Kidney epithelial cell (primary cell): ENCODE results near the gene TBL3. TPM values are rescaled to one million over a fixed set of nuclear protein-coding genes. Genes with fewer than 3 reads are reported as not detected.
A peak's percentile ranks its signal among the peaks of the same experiment; 100 is the strongest.
"Not testable (repeated sequence)": the region's sequence is repeated elsewhere in the genome, so short reads cannot be mapped to it uniquely, and the experiment has no call there.

Experiments
- DNase-seq: peaks from one replicate; pipeline ENCODE4 v3.0.0-alpha.2; 2010; ENCODE audit warnings: low read depth
- H3K27me3 ChIP-seq: 2 replicates; pipeline ENCODE4 v1.6.0; 2011; ENCODE audit warnings: low read length; ENCODE audit not compliant: control insufficient read depth, insufficient read depth
- H3K36me3 ChIP-seq: 2 replicates; pipeline ENCODE4 v1.5.1; 2011; ENCODE audit warnings: low read length; ENCODE audit not compliant: control insufficient read depth, insufficient read depth
- H3K4me3 ChIP-seq: 2 replicates; pipeline ENCODE4 v1.5.1; 2011; ENCODE audit warnings: low read depth, mild to moderate bottlenecking, control low read depth, low read length
- CTCF ChIP-seq: IDR thresholded peaks from 2 replicates; pipeline ENCODE4 v1.5.1; 2011; ENCODE audit warnings: mild to moderate bottlenecking, moderate library complexity, low read length, control low read depth, inconsistent platforms; ENCODE audit not compliant: insufficient read depth, poor library complexity, severe bottlenecking
- total RNA-seq: library from RNA; depleted of rRNA; stranded (reverse); fragments of >200 nt; gene quantifications from 2 replicates; pipeline ENCODE4 v1.2.3, GENCODE V29; 2015

Gene TBL3
- total RNA-seq, 1 donor from 2014 or later, result 70.3 TPM

GRCh38 chr16:1938316-1938715 lies 33.5 kb upstream of the TBL3 start:
- no peaks in the 10 kb centered on the region for H3K27me3 ChIP-seq
- no peak overlapping the region for H3K4me3 ChIP-seq
- DNase-seq, result no peak
- peaks cover 2% of the 10 kb centered on the region for H3K36me3 ChIP-seq
- no peak for TF ChIP-seq CTCF

- H3K4me3 ChIP-seq, result no peak overlapping the region
- H3K27me3 ChIP-seq, result no peaks in the 10 kb centered on the region
- DNase-seq, result no peak
- H3K36me3 ChIP-seq, result peaks cover 2% of the 10 kb centered on the region
- no peak for TF ChIP-seq CTCF
These were observed 32.9 kb upstream of the TBL3 start for GRCh38 chr16:1938910-1939309.

- H3K4me3 ChIP-seq, H3K36me3 ChIP-seq, H3K27me3 ChIP-seq, DNase-seq: not testable (repeated sequence)
These were observed 32.0 kb upstream of the TBL3 start for GRCh38 chr16:1939833-1940232.

GRCh38 chr16:1940273-1941161 lies 31.3 kb upstream of the TBL3 start:
- Histone ChIP-seq H3K36me3 (peaks cover 2% of the 10 kb centered on the region), H3K27me3 (no peaks in the 10 kb centered on the region), H3K4me3 (no peak overlapping the region)
- TF ChIP-seq CTCF, result no peak
- DNase-seq, result no peak

GRCh38 chr16:1941162-1942046 lies 30.4 kb upstream of the TBL3 start:
- H3K36me3 ChIP-seq, result peaks cover 2% of the 10 kb centered on the region
- no peaks in the 10 kb centered on the region for H3K27me3 ChIP-seq
- no peak for DNase-seq
- peak; percentile 32 for TF ChIP-seq CTCF
- no peak overlapping the region for H3K4me3 ChIP-seq
